GM23248 (cell line): ENCODE data around the gene GNPTG. TPM values are rescaled to one million over a fixed set of nuclear protein-coding genes. Genes with fewer than 3 reads are reported as not detected.

Source experiments
- DNase-seq: peaks from one replicate; pipeline ENCODE4 v3.0.0-alpha.2; 2015
- H2AFZ ChIP-seq: fragments of 200-600 bp; sonication (generic); 2 replicates; pipeline ENCODE4 v1.6.1; 2016; ENCODE audit warnings: antibody characterized with exemption
- H3F3A ChIP-seq: fragments of 200-600 bp; sonication (generic); 2 replicates; pipeline ENCODE4 v1.6.1; 2016; ENCODE audit warnings: mild to moderate bottlenecking, antibody characterized with exemption, mixed run types; ENCODE audit not compliant: insufficient read depth
- H3K27ac ChIP-seq: fragments of 200-600 bp; sonication (generic); 2 replicates; pipeline ENCODE4 v1.5.1; 2016; ENCODE audit warnings: mild to moderate bottlenecking
- H3K27me3 ChIP-seq: fragments of 200-600 bp; sonication (generic); replicated peaks from 2 replicates; pipeline ENCODE4 v1.6.1; 2016; ENCODE audit warnings: mild to moderate bottlenecking; ENCODE audit not compliant: insufficient read depth
- H3K36me3 ChIP-seq: fragments of 200-600 bp; sonication (generic); 2 replicates; pipeline ENCODE4 v1.6.1; 2016; ENCODE audit warnings: low read depth, mild to moderate bottlenecking
- H3K4me1 ChIP-seq: fragments of 200-600 bp; sonication (generic); 2 replicates; pipeline ENCODE4 v1.6.1; 2016; ENCODE audit warnings: mild to moderate bottlenecking; ENCODE audit not compliant: insufficient read depth
- H3K4me2 ChIP-seq: fragments of 200-600 bp; sonication (generic); one replicate; pipeline ENCODE4 v1.6.1; 2016; ENCODE audit warnings: mild to moderate bottlenecking; ENCODE audit not compliant: unreplicated experiment
- H3K4me3 ChIP-seq: fragments of 200-600 bp; sonication (generic); 2 replicates; pipeline ENCODE4 v1.5.1; 2016; ENCODE audit warnings: mild to moderate bottlenecking
- H3K79me2 ChIP-seq: fragments of 200-600 bp; sonication (generic); 2 replicates; pipeline ENCODE4 v1.6.1; 2016; ENCODE audit warnings: mild to moderate bottlenecking; ENCODE audit not compliant: insufficient read depth
- H3K9ac ChIP-seq: fragments of 200-600 bp; sonication (generic); 2 replicates; pipeline ENCODE4 v1.6.1; 2016; ENCODE audit warnings: mild to moderate bottlenecking
- H3K9me2 ChIP-seq: fragments of 200-600 bp; sonication (generic); 2 replicates; pipeline ENCODE4 v1.6.1; 2016; ENCODE audit warnings: mixed run types, mild to moderate bottlenecking, moderate library complexity; ENCODE audit not compliant: insufficient read depth
- H3K9me3 ChIP-seq: fragments of 200-600 bp; sonication (generic); one replicate; pipeline ENCODE4 v1.6.1; 2017; ENCODE audit warnings: low read depth
- H4K20me1 ChIP-seq: fragments of 200-600 bp; sonication (generic); 2 replicates; pipeline ENCODE4 v1.6.0; 2016; ENCODE audit not compliant: insufficient read depth
- EZH2 ChIP-seq: fragments of 200-600 bp; sonication (generic); IDR thresholded peaks from 2 replicates; pipeline ENCODE4 v1.6.1; 2018; ENCODE audit warnings: antibody characterized with exemption, mild to moderate bottlenecking; ENCODE audit not compliant: insufficient read depth, poor library complexity, severe bottlenecking
- EZH2phosphoT487 ChIP-seq: fragments of 200-600 bp; sonication (generic); IDR thresholded peaks from 2 replicates; pipeline ENCODE4 v1.6.1; 2018; ENCODE audit warnings: antibody characterized with exemption, moderate library complexity, mild to moderate bottlenecking, low read depth; ENCODE audit not compliant: insufficient read depth
- WGBS, 2 experiments: methylation state at CpG; one replicate each; pipeline ENCODE4 v1.1.6; 2015 to 2017; ENCODE audit warnings: low lambda C conversion rate in 2 of 2, low coverage in 1 of 2; ENCODE audit errors: missing lambda C conversion rate in 2 of 2; 5-methylcytosine and 5-hydroxymethylcytosine counted together
- in situ Hi-C: fragments of 300-500 bp; cut with MboI; formaldehyde crosslinking; loops from 2 replicates; pipeline ENCODE4 v1.15.0; 2020
- polyA plus RNA-seq: library from polyadenylated mRNA; unstranded; fragments of >200 nt; fragmentation: Nextera tagmentation; extraction: Ambion mirVana; gene quantifications from 2 replicates; pipeline ENCODE4 v1.2.1, GENCODE V29; 2016
- total RNA-seq: library from RNA; depleted of rRNA; stranded (reverse); fragments of >200 nt; shearing (Covaris generic); gene quantifications from 2 replicates; pipeline ENCODE4 v1.2.3, GENCODE V29; 2014

Gene GNPTG
- total and polyA plus RNA-seq, 2 experiments from 2014 or later, result 85.8 to 99.9 TPM

- H3K4me3 ChIP-seq, result 0 out of 2 replicates have a peak within 1 kb of the TSS, but pooled peaks have one; percentile 23
Observed at GRCh38 chr16:1333149-1333812, 18.4 kb upstream of the GNPTG start, which contains the start of gene BAIAP3. Gene BAIAP3, plus strand, starts transcription at chr16:1333645. Its CDS starts 4,905 bp downstream, at chr16:1338550.

GRCh38 chr16:1333854-1334700, 17.7 kb upstream of the GNPTG start:
- Histone ChIP-seq H3K36me3 (no peaks in the 10 kb centered on the region), H3K9ac (no peak overlapping the region), H3K4me1 (no peaks in the 10 kb centered on the region), H3K79me2 (no peaks in the 10 kb centered on the region), H3K27ac (no peak overlapping the region), H3K4me2 (no peak overlapping the region), H3K9me2 (no peaks in the 10 kb centered on the region), H4K20me1 (no peaks in the 10 kb centered on the region), H3F3A (no peaks in the 10 kb centered on the region), H2AFZ (no peak overlapping the region), H3K27me3 (peaks cover 36% of the 10 kb centered on the region), H3K4me3 (0 out of 2 replicates have a peak overlapping the region, but pooled peaks have one; percentile 23), H3K9me3 (no peaks in the 10 kb centered on the region)
- WGBS, 2 experiments, result 1 to 2% methylated on average over 28 to 51 of the region's 78 CpGs
- DNase-seq, result no peak
- in situ Hi-C loops, result no loop called here
- peak; percentile 85 for TF ChIP-seq EZH2
- peak; percentile 77; the same call in 1 of the 2 replicates for TF ChIP-seq EZH2phosphoT487

More at GRCh38 chr16:1333149-1333812, 18.4 kb upstream of the GNPTG start, which contains the start of gene BAIAP3:
- Histone ChIP-seq H3F3A (no peaks in the 10 kb centered on the region), H3K36me3 (no peaks in the 10 kb centered on the region), H3K9me2 (no peaks in the 10 kb centered on the region), H3K4me2 (no peak within 1 kb of the TSS), H4K20me1 (no peaks in the 10 kb centered on the region), H3K9ac (no peak within 1 kb of the TSS), H3K27me3 (peaks cover 36% of the 10 kb centered on the region), H3K27ac (no peak within 1 kb of the TSS), H2AFZ (no peak within 1 kb of the TSS), H3K9me3 (no peaks in the 10 kb centered on the region), H3K79me2 (no peaks in the 10 kb centered on the region), H3K4me1 (no peaks in the 10 kb centered on the region)
- in situ Hi-C loops, result no loop called here
- DNase-seq, result peak; percentile 75
- WGBS, 2 experiments, result 6 to 7% methylated on average over 18 to 34 of the region's 83 CpGs
- no peak for TF ChIP-seq EZH2phosphoT487
- TF ChIP-seq EZH2, result no peak

- H3K9ac ChIP-seq, result no peak overlapping the region
- peaks cover 36% of the 10 kb centered on the region for H3K27me3 ChIP-seq
- H3K36me3 ChIP-seq, result no peaks in the 10 kb centered on the region
- no peaks in the 10 kb centered on the region for H3K9me2 ChIP-seq
- no peak for DNase-seq
- H3K27ac ChIP-seq, result no peak overlapping the region
- H3K4me2 ChIP-seq, result no peak overlapping the region
- 20 to 26% methylated on average over 6 to 9 of the region's 9 CpGs for WGBS, 2 experiments
- no peak overlapping the region for H2AFZ ChIP-seq
- in situ Hi-C loops, result no loop called here
- no peaks in the 10 kb centered on the region for H3F3A ChIP-seq
- no peak overlapping the region for H3K4me3 ChIP-seq
- no peaks in the 10 kb centered on the region for H3K9me3 ChIP-seq
- H3K4me1 ChIP-seq, result no peaks in the 10 kb centered on the region
- TF ChIP-seq EZH2phosphoT487, result no peak
- TF ChIP-seq EZH2, result no peak
- H3K79me2 ChIP-seq, result no peaks in the 10 kb centered on the region
- no peaks in the 10 kb centered on the region for H4K20me1 ChIP-seq
Observed at GRCh38 chr16:1334739-1335138, 17.0 kb upstream of the GNPTG start.

- Histone ChIP-seq H3K27me3 (peaks cover 36% of the 10 kb centered on the region), H3K9ac (no peak overlapping the region), H3K4me2 (no peak overlapping the region), H3K4me3 (no peak overlapping the region), H4K20me1 (no peaks in the 10 kb centered on the region), H3K79me2 (no peaks in the 10 kb centered on the region), H2AFZ (no peak overlapping the region), H3K4me1 (no peaks in the 10 kb centered on the region), H3K9me3 (no peaks in the 10 kb centered on the region), H3F3A (no peaks in the 10 kb centered on the region), H3K36me3 (no peaks in the 10 kb centered on the region), H3K27ac (no peak overlapping the region), H3K9me2 (no peaks in the 10 kb centered on the region)
- TF ChIP-seq EZH2phosphoT487 (no peak), EZH2 (no peak)
- WGBS, 2 experiments, result 16 to 26% methylated on average over 14 to 16 of the region's 16 CpGs
- no peak for DNase-seq
- in situ Hi-C loops, result no loop called here
Observed at GRCh38 chr16:1335211-1335971, 16.3 kb upstream of the GNPTG start.
